Measurements from ENCODE around the gene FBXO39.

- TF ChIP-seq CTCF (conservative IDR thresholded peaks at IDR 0.05; ENCODE audit: low read depth, low read length) = no peak
- no peak for TF ChIP-seq SMC3 (IDR thresholded peaks at IDR 0.05; ENCODE audit: low read depth, low read length)
- no peak for TF ChIP-seq POLR2A (IDR thresholded peaks at IDR 0.05; ENCODE audit: low read depth, low read length)
- TF ChIP-seq RCOR1 (IDR thresholded peaks at IDR 0.05; ENCODE audit: insufficient replicate concordance, low read length) = no peak
- TF ChIP-seq NFE2L2 (IDR thresholded peaks at IDR 0.05; ENCODE audit: low read depth, low read length) = no peak
- no peak for TF ChIP-seq FOS (IDR thresholded peaks at IDR 0.05; ENCODE audit: low read depth, low read length)
Observed at GRCh38 chr17:6811510-6811909, 35.5 kb downstream of the FBXO39 start.
